Testis (tissue), 5 donors: ENCODE data around the gene CKS2. TPM values are rescaled to one million over a fixed set of nuclear protein-coding genes. Genes with fewer than 3 reads are reported as not detected.
"Not testable (repeated sequence)": the region's sequence is repeated elsewhere in the genome, so short reads cannot be mapped to it uniquely, and the experiment has no call there.

Source experiments
- DNase-seq: peaks from one replicate; pipeline ENCODE4 v3.0.0-alpha.2; 2019
- H3K27ac ChIP-seq, 2 donors: fragments of 200-600 bp; sonication (generic); one replicate each; pipeline ENCODE4 v1.5.1; 2019
- H3K27me3 ChIP-seq: fragments of 200-600 bp; sonication (generic); one replicate; pipeline ENCODE4 v1.5.1; 2019
- H3K36me3 ChIP-seq: fragments of 200-600 bp; sonication (generic); one replicate; pipeline ENCODE4 v1.5.1; 2017; ENCODE audit warnings: low read depth; ENCODE audit errors: missing control alignments
- H3K4me1 ChIP-seq: fragments of 200-600 bp; sonication (generic); one replicate; pipeline ENCODE4 v1.5.1; 2019
- H3K4me3 ChIP-seq, 2 donors: fragments of 200-600 bp; sonication (generic); one replicate each; pipeline ENCODE4 v1.5.1; 2017 to 2019
- H3K9me3 ChIP-seq: fragments of 200-600 bp; sonication (generic); one replicate; pipeline ENCODE4 v1.5.1; 2017
- POLR2A ChIP-seq: fragments of 450-650 bp; IDR thresholded peaks from one replicate; pipeline ENCODE4 v1.6.1; 2017; ENCODE audit warnings: antibody characterized with exemption, mild to moderate bottlenecking, moderate library complexity
- WGBS, 2 donors: methylation state at CpG; one replicate each; pipeline ENCODE4 v1.1.5; 2018; 5-methylcytosine and 5-hydroxymethylcytosine counted together
- intact Hi-C: fragments of 100-400 bp; cut with DNase I; formaldehyde crosslinking; loops from one replicate; pipeline ENCODE4 v1.15.1; 2023; ENCODE audit warnings: low total_unique reads
- long read RNA-seq, 2 donors: transcript quantifications; one replicate each; lab custom pipeline, GENCODE V29; 2026
- polyA plus RNA-seq: library from polyadenylated mRNA; stranded (reverse); fragments of 350-450 nt; fragmentation: Illumina TruSeq; extraction: RNeasy Lipid Tissue Mini Kit (QIAGEN cat#74804); gene quantifications from one replicate; pipeline ENCODE4 v1.2.3, GENCODE V29; 2014; ENCODE audit warnings: low read depth, low replicate concordance; ENCODE audit not compliant: insufficient read depth
- total RNA-seq, 2 donors: library from RNA; depleted of rRNA; stranded (reverse); fragments of >200 nt; gene quantifications; one replicate each; pipeline ENCODE4 v1.2.3, GENCODE V29; 2016
- TF ChIP-seq, protein P1 (sequence below), 3 experiments: fragments of 450-650 bp in 2 of 3; fragments of 200-600 bp in 1 of 3; sonication (generic) in 1 of 3; IDR thresholded peaks; one replicate each; pipeline ENCODE4 v1.5.1; 2016 to 2019; ENCODE audit warnings: antibody characterized with exemption in 3 of 3, mild to moderate bottlenecking in 2 of 3, moderate library complexity in 1 of 3

Gene CKS2
- total RNA-seq (100 to 1,000 TPM; 200 to 222 TPM), polyA plus RNA-seq (415 TPM)
- long read RNA-seq, donor 1, transcript CKS2-201 (3 exons, 613 nt), result major isoform, 129 of 135 reads
- long read RNA-seq, donor 1, partial matches to known transcripts, result 6 of 135 reads
- long read RNA-seq, donor 1, other reads (novel, unspliced or antisense), result 0 of 135 reads
- long read RNA-seq, donor 2, transcript CKS2-201 (3 exons, 613 nt), result major isoform, 68 of 74 reads
- long read RNA-seq, donor 2, partial matches to known transcripts, result 6 of 74 reads
- long read RNA-seq, donor 2, other reads (novel, unspliced or antisense), result 0 of 74 reads

DNA sequence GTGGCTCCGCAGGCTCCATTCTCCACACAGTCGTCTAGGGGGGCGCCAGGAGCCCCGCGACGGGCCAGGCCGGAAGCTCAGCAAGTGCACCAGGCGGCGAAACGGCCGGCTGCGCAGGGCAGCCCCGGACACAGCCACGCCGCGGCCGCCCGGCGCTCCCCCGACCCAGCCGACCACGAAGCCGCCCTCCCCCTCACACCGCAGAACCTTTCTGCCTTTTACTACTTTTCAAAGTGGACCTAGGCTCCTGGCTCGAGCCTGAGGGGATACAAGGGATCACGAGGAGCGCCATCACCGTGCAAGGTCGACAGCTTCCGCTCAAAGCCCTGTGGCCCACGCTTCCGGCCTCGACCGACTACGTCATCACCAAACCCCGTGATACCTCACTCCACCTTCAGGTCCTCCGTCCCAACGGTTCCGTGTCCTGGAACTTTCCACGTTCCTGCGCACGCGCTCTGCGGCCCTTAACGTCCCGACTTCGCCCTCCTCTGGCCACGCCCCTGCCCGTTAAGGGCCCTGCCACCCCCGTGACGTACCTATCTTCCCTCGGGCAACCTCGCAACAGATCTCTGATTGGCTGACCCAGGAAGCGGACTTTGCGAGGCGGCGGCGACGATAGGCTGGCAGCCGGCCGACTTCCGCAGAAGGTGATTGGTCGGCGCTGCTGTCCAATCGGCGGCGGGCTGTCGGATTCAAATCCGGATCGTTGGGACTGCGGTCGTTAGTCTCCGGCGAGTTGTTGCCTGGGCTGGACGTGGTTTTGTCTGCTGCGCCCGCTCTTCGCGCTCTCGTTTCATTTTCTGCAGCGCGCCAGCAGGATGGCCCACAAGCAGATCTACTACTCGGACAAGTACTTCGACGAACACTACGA lies at the start of gene CKS2:
TSS of gene CKS2 (plus strand) at position 721 of the 871 bp plus-strand sequence. CDS start at position 819, 98 bp downstream.
- H3K36me3 ChIP-seq, result no peaks in the 10 kb centered on the region
- peak; percentile 97 for TF ChIP-seq POLR2A
- TF ChIP-seq, protein P1, sequence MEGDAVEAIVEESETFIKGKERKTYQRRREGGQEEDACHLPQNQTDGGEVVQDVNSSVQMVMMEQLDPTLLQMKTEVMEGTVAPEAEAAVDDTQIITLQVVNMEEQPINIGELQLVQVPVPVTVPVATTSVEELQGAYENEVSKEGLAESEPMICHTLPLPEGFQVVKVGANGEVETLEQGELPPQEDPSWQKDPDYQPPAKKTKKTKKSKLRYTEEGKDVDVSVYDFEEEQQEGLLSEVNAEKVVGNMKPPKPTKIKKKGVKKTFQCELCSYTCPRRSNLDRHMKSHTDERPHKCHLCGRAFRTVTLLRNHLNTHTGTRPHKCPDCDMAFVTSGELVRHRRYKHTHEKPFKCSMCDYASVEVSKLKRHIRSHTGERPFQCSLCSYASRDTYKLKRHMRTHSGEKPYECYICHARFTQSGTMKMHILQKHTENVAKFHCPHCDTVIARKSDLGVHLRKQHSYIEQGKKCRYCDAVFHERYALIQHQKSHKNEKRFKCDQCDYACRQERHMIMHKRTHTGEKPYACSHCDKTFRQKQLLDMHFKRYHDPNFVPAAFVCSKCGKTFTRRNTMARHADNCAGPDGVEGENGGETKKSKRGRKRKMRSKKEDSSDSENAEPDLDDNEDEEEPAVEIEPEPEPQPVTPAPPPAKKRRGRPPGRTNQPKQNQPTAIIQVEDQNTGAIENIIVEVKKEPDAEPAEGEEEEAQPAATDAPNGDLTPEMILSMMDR (IDR thresholded peaks at IDR 0.05), result peak in 1 of 3 experiments; percentile 1
- no peaks in the 10 kb centered on the region for H3K27me3 ChIP-seq
- peak within 1 kb of the TSS; percentile 93 to 100 for H3K27ac ChIP-seq
- no peaks in the 10 kb centered on the region for H3K4me1 ChIP-seq
- H3K4me3 ChIP-seq, result peak within 1 kb of the TSS; percentile 70 to 99
- peak; percentile 100 for DNase-seq
- no peaks in the 10 kb centered on the region for H3K9me3 ChIP-seq
- WGBS, 2 donors, result 0% methylated on average over 51 to 79 of the region's 86 CpGs
- intact Hi-C loops, result no loop called here

DNA sequence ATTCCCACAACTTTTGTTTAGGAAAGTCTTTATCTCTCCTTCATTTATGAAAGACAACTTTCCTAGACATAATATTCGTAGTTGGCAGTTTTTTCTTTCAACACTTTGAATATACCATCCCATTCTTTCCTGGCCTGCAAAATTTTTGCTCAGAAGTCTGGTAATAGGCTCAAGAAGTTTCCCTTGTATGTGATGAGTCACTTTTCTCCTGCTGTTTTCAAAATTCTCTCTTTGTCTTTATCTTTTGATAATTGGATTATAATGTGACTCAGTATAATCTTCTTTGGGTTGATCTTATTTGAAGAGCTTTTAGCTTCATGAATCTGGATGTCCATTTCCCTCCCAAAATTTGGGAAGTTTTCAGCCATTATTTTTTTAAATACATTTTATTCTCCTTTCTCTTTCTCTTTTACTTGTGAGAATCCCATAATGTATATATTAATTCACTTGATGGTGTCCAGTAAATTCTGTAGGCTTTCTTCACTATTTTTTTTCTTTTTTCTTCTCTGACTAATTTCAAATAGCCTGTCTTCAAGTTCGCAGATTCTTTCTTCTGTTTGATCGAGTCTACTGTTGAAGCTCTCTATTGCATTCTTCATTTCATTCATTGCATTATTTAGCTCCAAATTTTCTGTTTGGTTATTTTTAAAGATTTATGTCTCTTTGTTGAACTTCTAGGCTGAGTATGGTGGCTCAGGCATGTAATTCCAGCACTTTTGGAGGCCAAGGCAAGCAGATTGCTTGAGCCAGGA lies 37.3 kb upstream of the CKS2 start:
- Histone ChIP-seq H3K4me3 (no peak overlapping the region), H3K9me3 (no peaks in the 10 kb centered on the region), H3K27ac (no peak overlapping the region), H3K4me1 (no peaks in the 10 kb centered on the region), H3K36me3 (no peaks in the 10 kb centered on the region), H3K27me3 (no peaks in the 10 kb centered on the region)
- TF ChIP-seq, protein P1 (IDR thresholded peaks at IDR 0.05), result no peak
- TF ChIP-seq POLR2A, result no peak
- 93% methylated on average over 3 of the region's 3 CpGs for WGBS, 2 donors
- DNase-seq, result no peak
- intact Hi-C loops, result loop anchor here (10.0 kb wide), 1 partner anchor 679 kb away; no protein-coding TSS in a partner anchor

GRCh38 chr9:89274838-89275237 lies 36.2 kb upstream of the CKS2 start:
- no peak overlapping the region for H3K27ac ChIP-seq
- H3K4me1 ChIP-seq, result no peaks in the 10 kb centered on the region
- no peaks in the 10 kb centered on the region for H3K36me3 ChIP-seq
- no peak overlapping the region for H3K4me3 ChIP-seq
- TF ChIP-seq, protein P1 (IDR thresholded peaks at IDR 0.05), result no peak
- no peak for TF ChIP-seq POLR2A
- 89 to 93% methylated on average over 5 of the region's 5 CpGs for WGBS, 2 donors
- no peak for DNase-seq
- intact Hi-C loops, result loop anchor here (10.0 kb wide), 1 partner anchor 680 kb away; no protein-coding TSS in a partner anchor
- no peaks in the 10 kb centered on the region for H3K27me3 ChIP-seq
- H3K9me3 ChIP-seq, result no peaks in the 10 kb centered on the region

- not testable (repeated sequence) for H3K4me1 ChIP-seq, H3K9me3 ChIP-seq, H3K36me3 ChIP-seq, H3K27me3 ChIP-seq, H3K27ac ChIP-seq, DNase-seq, H3K4me3 ChIP-seq
- intact Hi-C loops, result loop anchor here (10.0 kb wide), 1 partner anchor 681 kb away; no protein-coding TSS in a partner anchor
- 72% methylated on average over 2 of the region's 2 CpGs; no CpG with 5 or more reads in 1 of the 2 donors for WGBS, 2 donors
Measured at GRCh38 chr9:89276040-89276439, 35.0 kb upstream of the CKS2 start.
